GM08714 (cell line): ENCODE data around the gene TRPM8.

Experiments
- H3K4me3 ChIP-seq: fragments of 200-500 bp; sonication (Bioruptor generic); 2 replicates; pipeline ENCODE4 v1.5.1; 2014; ENCODE audit warnings: mild to moderate bottlenecking, low read length, inconsistent platforms
- ZNF274 ChIP-seq: IDR thresholded peaks from 2 replicates; pipeline ENCODE4 v1.6.1; 2012; ENCODE audit warnings: mild to moderate bottlenecking, low read depth, low read length

Gene TRPM8

GRCh38 chr2:233994151-233994550, 77.0 kb downstream of the TRPM8 start:
- H3K4me3 ChIP-seq = no peak overlapping the region
- TF ChIP-seq ZNF274 = no peak

- no peak for TF ChIP-seq ZNF274
- H3K4me3 ChIP-seq = no peak overlapping the region
Measured at GRCh38 chr2:233996000-233996399, 78.8 kb downstream of the TRPM8 start.

- H3K4me3 ChIP-seq = no peak overlapping the region
- no peak for TF ChIP-seq ZNF274
Measured at GRCh38 chr2:233996461-233996860, 79.3 kb downstream of the TRPM8 start.

- H3K4me3 ChIP-seq = no peak overlapping the region
- no peak for TF ChIP-seq ZNF274
Measured at GRCh38 chr2:233997707-233998106, 80.5 kb downstream of the TRPM8 start.

GRCh38 chr2:233999182-233999581, 82.0 kb downstream of the TRPM8 start:
- no peak for TF ChIP-seq ZNF274
- H3K4me3 ChIP-seq = no peak overlapping the region

GRCh38 chr2:234001380-234002160, 84.4 kb downstream of the TRPM8 start:
- no peak overlapping the region for H3K4me3 ChIP-seq
- TF ChIP-seq ZNF274 = no peak

GRCh38 chr2:234002281-234002680, 85.1 kb downstream of the TRPM8 start:
- H3K4me3 ChIP-seq = no peak overlapping the region
- TF ChIP-seq ZNF274 = no peak

GRCh38 chr2:234003972-234004617, 86.9 kb downstream of the TRPM8 start:
- H3K4me3 ChIP-seq = no peak overlapping the region
- TF ChIP-seq ZNF274 = no peak

- no peak for TF ChIP-seq ZNF274
- no peak overlapping the region for H3K4me3 ChIP-seq
Measured at GRCh38 chr2:234005126-234005525, 88.0 kb downstream of the TRPM8 start.

- no peak for TF ChIP-seq ZNF274
- H3K4me3 ChIP-seq = no peak overlapping the region
Measured at GRCh38 chr2:234006501-234006900, 89.3 kb downstream of the TRPM8 start.

GRCh38 chr2:234014427-234014826, 97.3 kb downstream of the TRPM8 start:
- no peak overlapping the region for H3K4me3 ChIP-seq
- TF ChIP-seq ZNF274 = no peak

GRCh38 chr2:234015861-234016260, 98.7 kb downstream of the TRPM8 start:
- TF ChIP-seq ZNF274 = no peak
- no peak overlapping the region for H3K4me3 ChIP-seq

GRCh38 chr2:234019896-234020295, 102.7 kb downstream of the TRPM8 start:
- TF ChIP-seq ZNF274 = no peak
- H3K4me3 ChIP-seq = no peak overlapping the region

GRCh38 chr2:234020332-234020731, 103.2 kb downstream of the TRPM8 start:
- H3K4me3 ChIP-seq = no peak overlapping the region
- no peak for TF ChIP-seq ZNF274

GRCh38 chr2:234022424-234022823, 105.3 kb downstream of the TRPM8 start:
- TF ChIP-seq ZNF274 = no peak
- H3K4me3 ChIP-seq = no peak overlapping the region
